Effector memory CD4-positive, alpha-beta T cell (primary cell): Measurements from ENCODE around the gene FOXE3.

Experiments used
- DNase-seq, 3 donors: peaks; one replicate each; pipeline ENCODE4 v3.0.0-alpha.2; 2020
- H3K27ac ChIP-seq: 2 replicates; pipeline ENCODE4 v1.7.0; 2013; ENCODE audit warnings: mild to moderate bottlenecking, low read length, moderate library complexity; ENCODE audit not compliant: insufficient read depth, poor library complexity, severe bottlenecking
- H3K27me3 ChIP-seq: replicated peaks from 2 replicates; pipeline ENCODE4 v1.7.0; 2013; ENCODE audit warnings: mild to moderate bottlenecking, low read length; ENCODE audit not compliant: insufficient read depth, control insufficient read depth, poor library complexity, severe bottlenecking
- H3K36me3 ChIP-seq: 2 replicates; pipeline ENCODE4 v1.7.0; 2013; ENCODE audit warnings: mild to moderate bottlenecking, low read length, moderate library complexity; ENCODE audit not compliant: control insufficient read depth, insufficient read depth
- H3K4me1 ChIP-seq: 2 replicates; pipeline ENCODE4 v1.7.0; 2013; ENCODE audit warnings: low read length, mild to moderate bottlenecking; ENCODE audit not compliant: control insufficient read depth, insufficient read depth, poor library complexity, severe bottlenecking
- H3K4me3 ChIP-seq: 2 replicates; pipeline ENCODE4 v1.7.0; 2013; ENCODE audit warnings: low read length, low read depth, mild to moderate bottlenecking; ENCODE audit not compliant: insufficient read depth, poor library complexity, severe bottlenecking
- H3K9me3 ChIP-seq: 2 replicates; pipeline ENCODE4 v1.7.0; 2013; ENCODE audit warnings: mild to moderate bottlenecking, low read length, moderate library complexity; ENCODE audit not compliant: control insufficient read depth

Gene FOXE3

GRCh38 chr1:47433477-47434050 lies 17.5 kb downstream of the FOXE3 start:
- Histone ChIP-seq H3K4me1 (peaks cover 25% of the 10 kb centered on the region), H3K27me3 (peaks cover under 1% of the 10 kb centered on the region), H3K4me3 (no peak overlapping the region), H3K36me3 (no peaks in the 10 kb centered on the region), H3K9me3 (no peaks in the 10 kb centered on the region), H3K27ac (no peak overlapping the region)
- no peak for DNase-seq

GRCh38 chr1:47434051-47434842 lies 18.2 kb downstream of the FOXE3 start:
- no peak overlapping the region for H3K27ac ChIP-seq

GRCh38 chr1:47435506-47436303 lies 19.6 kb downstream of the FOXE3 start:
- Histone ChIP-seq H3K4me1 (peaks cover 31% of the 10 kb centered on the region), H3K4me3 (no peak overlapping the region), H3K9me3 (no peaks in the 10 kb centered on the region), H3K27me3 (peaks cover 16% of the 10 kb centered on the region), H3K27ac (no peak overlapping the region), H3K36me3 (no peaks in the 10 kb centered on the region)
- DNase-seq = no peak

More at GRCh38 chr1:47434051-47434842, 18.2 kb downstream of the FOXE3 start:
- Histone ChIP-seq H3K9me3 (no peaks in the 10 kb centered on the region), H3K4me3 (no peak overlapping the region), H3K36me3 (no peaks in the 10 kb centered on the region), H3K27me3 (peaks cover 7% of the 10 kb centered on the region), H3K4me1 (peaks cover 28% of the 10 kb centered on the region)
- no peak for DNase-seq

- Histone ChIP-seq H3K27me3 (peaks cover 19% of the 10 kb centered on the region), H3K9me3 (no peaks in the 10 kb centered on the region), H3K36me3 (no peaks in the 10 kb centered on the region), H3K27ac (peak overlapping the region; percentile 55), H3K4me3 (peak overlapping the region; percentile 58), H3K4me1 (peaks cover 31% of the 10 kb centered on the region)
- DNase-seq = peak; percentile 38 to 59 (median 54)
Observed at GRCh38 chr1:47436304-47436978, 20.4 kb downstream of the FOXE3 start.

- Histone ChIP-seq H3K4me1 (peaks cover 27% of the 10 kb centered on the region), H3K36me3 (no peaks in the 10 kb centered on the region), H3K4me3 (peak overlapping the region; percentile 58), H3K9me3 (no peaks in the 10 kb centered on the region), H3K27me3 (peaks cover 25% of the 10 kb centered on the region), H3K27ac (peak overlapping the region; percentile 55)
- no peak for DNase-seq
Observed at GRCh38 chr1:47436979-47437446, 20.9 kb downstream of the FOXE3 start.

GRCh38 chr1:47437447-47438164 lies 21.5 kb downstream of the FOXE3 start, which contains the start of gene FOXD2:
TSS of gene FOXD2 (plus strand) at chr1:47438044. CDS start at chr1:47438136, 92 bp downstream.
- peaks cover 27% of the 10 kb centered on the region for H3K27me3 ChIP-seq
- DNase-seq = peak; percentile 86 to 91 (median 87)

GRCh38 chr1:47438165-47439016 lies 22.3 kb downstream of the FOXE3 start:
- no peaks in the 10 kb centered on the region for H3K9me3 ChIP-seq
- H3K4me1 ChIP-seq = peaks cover 19% of the 10 kb centered on the region
- H3K27me3 ChIP-seq = peaks cover 35% of the 10 kb centered on the region

More at GRCh38 chr1:47437447-47438164, 21.5 kb downstream of the FOXE3 start, which contains the start of gene FOXD2:
- peak within 1 kb of the TSS; percentile 58 for H3K4me3 ChIP-seq
- peaks cover 21% of the 10 kb centered on the region for H3K4me1 ChIP-seq
- H3K27ac ChIP-seq = peak within 1 kb of the TSS; percentile 55
- no peaks in the 10 kb centered on the region for H3K36me3 ChIP-seq
- no peaks in the 10 kb centered on the region for H3K9me3 ChIP-seq

GRCh38 chr1:47439017-47439818 lies 23.1 kb downstream of the FOXE3 start:
- H3K4me1 ChIP-seq = peaks cover 14% of the 10 kb centered on the region
- no peak overlapping the region for H3K27ac ChIP-seq
- H3K9me3 ChIP-seq = no peaks in the 10 kb centered on the region
- DNase-seq = no peak
- peaks cover 43% of the 10 kb centered on the region for H3K27me3 ChIP-seq
- no peaks in the 10 kb centered on the region for H3K36me3 ChIP-seq
- no peak overlapping the region for H3K4me3 ChIP-seq

More at GRCh38 chr1:47438165-47439016, 22.3 kb downstream of the FOXE3 start:
- Histone ChIP-seq H3K27ac (peak overlapping the region; percentile 55), H3K36me3 (no peaks in the 10 kb centered on the region), H3K4me3 (peak overlapping the region; percentile 58)
- DNase-seq = peak in 2 of 3 donors; percentile 16 to 19
